Upper lobe of left lung (tissue), 6 donors: ENCODE measurements around the gene SFTPA2. TPM values are rescaled to one million over a fixed set of nuclear protein-coding genes. Genes with fewer than 3 reads are reported as not detected.
A peak's percentile ranks its signal among the peaks of the same experiment; 100 is the strongest.
"Not testable (repeated sequence)": the region's sequence is repeated elsewhere in the genome, so short reads cannot be mapped to it uniquely, and the experiment has no call there.

ENCODE experiments used
- ATAC-seq, 2 donors: fragments of 200-7000 bp; cut with Tn5 transposase; one replicate each; pipeline ENCODE4 v1.9.1; 2022; ENCODE audit warnings: mild to moderate bottlenecking in 2 of 2, moderate library complexity in 2 of 2; ENCODE audit not compliant: low FRiP score in 2 of 2
- DNase-seq, 2 donors: peaks; one replicate each; pipeline ENCODE4 v3.0.0-alpha.2; 2019 to 2020
- H3K27ac ChIP-seq, 4 donors: fragments of 200-600 bp; sonication (generic); one replicate each; pipeline ENCODE4 v1.5.1; 2016 to 2019
- H3K27me3 ChIP-seq, 4 donors: fragments of 200-600 bp; sonication (generic); one replicate each; pipeline ENCODE4 v1.5.1; 2017 to 2019
- H3K36me3 ChIP-seq, 4 donors: fragments of 200-600 bp; sonication (generic); one replicate each; pipeline ENCODE4 v1.5.1; 2016 to 2019
- H3K4me1 ChIP-seq, 4 donors: fragments of 200-600 bp; sonication (generic); one replicate each; pipeline ENCODE4 v1.5.1; 2018 to 2019
- H3K4me3 ChIP-seq, 4 donors: fragments of 200-600 bp; sonication (generic); one replicate each; pipeline ENCODE4 v1.5.1; 2017 to 2019; ENCODE audit warnings: mild to moderate bottlenecking in 2 of 4, moderate library complexity in 1 of 4
- H3K9me3 ChIP-seq, 4 donors: fragments of 200-600 bp; sonication (generic); one replicate each; pipeline ENCODE4 v1.5.1; 2018 to 2019
- EP300 ChIP-seq, 4 donors: sonication (generic); formaldehyde crosslinking; IDR thresholded peaks; one replicate each; pipeline ENCODE4 v1.5.1; 2017; ENCODE audit warnings: antibody characterized with exemption in 4 of 4, control low read depth in 2 of 4
- POLR2A ChIP-seq, 4 donors: fragments of 450-650 bp; IDR thresholded peaks; one replicate each; pipeline ENCODE4 v1.5.1; 2016 to 2017; ENCODE audit warnings: antibody characterized with exemption in 4 of 4, mild to moderate bottlenecking in 2 of 4
- POLR2AphosphoS5 ChIP-seq, 2 donors: sonication (generic); formaldehyde crosslinking; IDR thresholded peaks; one replicate each; pipeline ENCODE4 v1.5.1; 2017; ENCODE audit warnings: antibody characterized with exemption in 2 of 2
- WGBS, 2 donors: methylation state at CpG; one replicate each; pipeline ENCODE4 v1.1.5; 2017 to 2018; 5-methylcytosine and 5-hydroxymethylcytosine counted together
- total RNA-seq, 6 donors: library from RNA; depleted of rRNA in 4 of 6; stranded (reverse); fragments of >200 nt in 4 of 6; gene quantifications; one replicate each; pipeline versions ENCODE4 v1.1.0 to v1.2.1, GENCODE V29; 2016 to 2021
- TF ChIP-seq, protein P1 (sequence below), 6 experiments: fragments of 450-650 bp in 4 of 6; fragments of 200-600 bp in 2 of 6; sonication (generic) in 2 of 6; IDR thresholded peaks; one replicate each; pipeline ENCODE4 v1.5.1; 2016 to 2019; ENCODE audit warnings: antibody characterized with exemption in 6 of 6
- donor health status: DM: no; HTN: no; CAD: no; lungs with moderate emphysema.
- donor health status: DM: no; HTN: yes; CAD: no; lungs with severe emphysema.

Gene SFTPA2
- total RNA-seq, 6 donors from 2014 or later, result 9,072 to 22,500 (median 12,135) TPM

DNA sequence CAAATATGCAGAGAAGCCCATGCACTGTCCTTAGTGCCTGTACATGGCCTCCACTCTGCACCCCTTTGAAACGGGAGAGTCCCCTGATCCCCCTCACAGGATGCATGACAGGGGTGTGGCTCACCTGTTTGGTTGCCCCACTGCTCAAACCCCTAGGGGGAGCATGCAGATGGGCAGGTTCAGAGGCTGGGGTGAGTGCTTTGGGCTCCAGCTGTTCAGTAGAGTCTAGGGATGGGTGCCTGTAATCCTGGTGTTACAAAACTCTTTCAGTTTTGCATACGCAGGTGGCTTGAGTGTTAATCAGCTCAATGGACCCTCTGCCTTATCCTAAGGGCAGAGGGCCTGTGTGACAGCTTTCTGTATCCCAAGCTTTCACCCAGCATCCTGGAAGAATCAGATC lies 42.7 kb upstream of the SFTPA2 start:
- H3K27me3 ChIP-seq, result no peaks in the 10 kb centered on the region
- TF ChIP-seq EP300 (IDR thresholded peaks at IDR 0.05), result no peak
- no peak for TF ChIP-seq POLR2A (IDR thresholded peaks at IDR 0.05)
- 53 to 77% methylated on average over 2 of the region's 2 CpGs for WGBS, 2 donors
- no peak for DNase-seq
- peaks cover 0 to 12% (median 5%) of the 10 kb centered on the region in 4 donors for H3K4me1 ChIP-seq
- H3K36me3 ChIP-seq, result no peaks in the 10 kb centered on the region
- no peak overlapping the region for H3K27ac ChIP-seq
- peaks cover 0 to 8% (median 4%) of the 10 kb centered on the region in 4 donors for H3K9me3 ChIP-seq
- H3K4me3 ChIP-seq, result no peak overlapping the region
- ATAC-seq, result no peak

DNA sequence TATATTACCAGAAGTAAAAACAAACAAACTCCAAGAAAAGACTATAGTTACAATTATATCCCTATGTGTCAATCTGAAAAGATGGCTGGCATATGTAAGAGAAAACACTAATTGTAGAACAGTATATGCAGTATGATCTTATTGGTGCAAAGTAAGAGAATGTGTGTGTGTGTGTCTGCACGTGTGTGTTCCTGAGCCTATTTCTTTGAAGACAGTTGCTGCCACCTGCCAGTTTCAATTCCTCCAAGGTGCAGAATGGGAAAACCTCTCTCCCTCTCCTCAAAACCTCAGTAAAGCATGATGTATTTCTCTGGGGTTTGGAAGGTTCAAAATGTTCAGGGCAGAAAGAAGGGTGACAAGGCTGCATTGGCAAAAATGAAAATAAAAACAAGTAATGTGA lies 41.7 kb upstream of the SFTPA2 start:
- TF ChIP-seq EP300 (IDR thresholded peaks at IDR 0.05) (no peak), POLR2AphosphoS5 (IDR thresholded peaks at IDR 0.05) (no peak), POLR2A (IDR thresholded peaks at IDR 0.05) (no peak)
- TF ChIP-seq, protein P1, sequence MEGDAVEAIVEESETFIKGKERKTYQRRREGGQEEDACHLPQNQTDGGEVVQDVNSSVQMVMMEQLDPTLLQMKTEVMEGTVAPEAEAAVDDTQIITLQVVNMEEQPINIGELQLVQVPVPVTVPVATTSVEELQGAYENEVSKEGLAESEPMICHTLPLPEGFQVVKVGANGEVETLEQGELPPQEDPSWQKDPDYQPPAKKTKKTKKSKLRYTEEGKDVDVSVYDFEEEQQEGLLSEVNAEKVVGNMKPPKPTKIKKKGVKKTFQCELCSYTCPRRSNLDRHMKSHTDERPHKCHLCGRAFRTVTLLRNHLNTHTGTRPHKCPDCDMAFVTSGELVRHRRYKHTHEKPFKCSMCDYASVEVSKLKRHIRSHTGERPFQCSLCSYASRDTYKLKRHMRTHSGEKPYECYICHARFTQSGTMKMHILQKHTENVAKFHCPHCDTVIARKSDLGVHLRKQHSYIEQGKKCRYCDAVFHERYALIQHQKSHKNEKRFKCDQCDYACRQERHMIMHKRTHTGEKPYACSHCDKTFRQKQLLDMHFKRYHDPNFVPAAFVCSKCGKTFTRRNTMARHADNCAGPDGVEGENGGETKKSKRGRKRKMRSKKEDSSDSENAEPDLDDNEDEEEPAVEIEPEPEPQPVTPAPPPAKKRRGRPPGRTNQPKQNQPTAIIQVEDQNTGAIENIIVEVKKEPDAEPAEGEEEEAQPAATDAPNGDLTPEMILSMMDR (IDR thresholded peaks at IDR 0.05), result no peak
- ATAC-seq (no peak), DNase-seq (no peak)
- Histone ChIP-seq H3K27ac (no peak overlapping the region), H3K36me3 (no peaks in the 10 kb centered on the region), H3K9me3 (peaks cover 0 to 16% (median 6%) of the 10 kb centered on the region in 4 donors), H3K4me1 (peaks cover 0 to 12% (median 5%) of the 10 kb centered on the region in 4 donors), H3K27me3 (no peaks in the 10 kb centered on the region), H3K4me3 (no peak overlapping the region)
- 32 to 45% methylated on average over 1 of the region's 1 CpG for WGBS, 2 donors

DNA sequence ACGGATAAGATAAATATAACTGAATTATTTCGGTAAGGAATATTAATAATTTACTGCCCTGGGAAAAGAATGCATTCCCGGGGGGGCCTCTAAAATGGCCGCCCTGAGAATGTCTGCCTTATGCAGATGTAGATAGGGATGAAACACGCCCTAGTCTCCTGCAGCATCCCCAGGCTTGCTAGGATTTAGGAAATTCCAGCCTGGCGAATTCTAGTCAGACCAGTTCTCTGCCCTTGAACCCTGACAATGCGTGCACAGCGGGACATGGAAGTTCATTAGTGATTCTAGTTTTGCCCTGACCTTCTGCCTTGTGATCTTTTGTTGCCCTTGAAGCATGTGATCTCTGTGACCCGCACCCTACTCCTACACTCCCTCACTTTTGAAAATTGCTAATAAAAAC lies 39.4 kb upstream of the SFTPA2 start:
- WGBS, 2 donors, result 94% methylated on average over 8 to 9 of the region's 9 CpGs
- not testable (repeated sequence) for DNase-seq, H3K36me3 ChIP-seq, ATAC-seq, H3K27me3 ChIP-seq, H3K4me3 ChIP-seq, H3K27ac ChIP-seq, H3K4me1 ChIP-seq
- H3K9me3 ChIP-seq, result peaks cover 0 to 16% (median 6%) of the 10 kb centered on the region in 4 donors

DNA sequence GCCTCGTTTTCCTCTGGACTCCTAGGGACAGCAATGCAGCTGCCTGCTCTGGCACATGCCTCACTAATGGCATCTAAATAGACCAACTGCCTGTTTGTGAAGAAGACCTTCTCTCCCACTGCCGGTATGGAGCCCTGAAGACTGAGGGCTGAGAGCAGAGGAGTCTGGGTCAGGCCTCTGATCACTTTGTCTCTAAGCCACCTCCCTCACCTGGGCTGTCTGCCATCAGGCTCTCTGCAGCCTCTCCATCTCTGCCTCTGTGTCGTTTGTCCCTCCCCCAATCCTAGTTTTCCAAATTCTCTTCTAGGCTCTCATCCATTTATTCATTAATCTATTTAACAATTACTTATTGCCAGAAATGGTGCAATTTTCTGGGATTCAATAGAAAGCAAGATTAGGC lies 35.3 kb upstream of the SFTPA2 start:
- H3K27me3 ChIP-seq, result no peaks in the 10 kb centered on the region
- H3K4me1 ChIP-seq, result no peaks in the 10 kb centered on the region
- no peaks in the 10 kb centered on the region for H3K36me3 ChIP-seq
- H3K27ac ChIP-seq, result no peak overlapping the region
- DNase-seq (no peak), ATAC-seq (no peak)
- TF ChIP-seq EP300 (IDR thresholded peaks at IDR 0.05) (no peak), POLR2A (IDR thresholded peaks at IDR 0.05) (no peak), POLR2AphosphoS5 (IDR thresholded peaks at IDR 0.05) (no peak)
- 21 to 46% methylated on average over 3 of the region's 3 CpGs for WGBS, 2 donors
- H3K4me3 ChIP-seq, result no peak overlapping the region
- H3K9me3 ChIP-seq, result peaks cover 0 to 16% (median 6%) of the 10 kb centered on the region in 4 donors

DNA sequence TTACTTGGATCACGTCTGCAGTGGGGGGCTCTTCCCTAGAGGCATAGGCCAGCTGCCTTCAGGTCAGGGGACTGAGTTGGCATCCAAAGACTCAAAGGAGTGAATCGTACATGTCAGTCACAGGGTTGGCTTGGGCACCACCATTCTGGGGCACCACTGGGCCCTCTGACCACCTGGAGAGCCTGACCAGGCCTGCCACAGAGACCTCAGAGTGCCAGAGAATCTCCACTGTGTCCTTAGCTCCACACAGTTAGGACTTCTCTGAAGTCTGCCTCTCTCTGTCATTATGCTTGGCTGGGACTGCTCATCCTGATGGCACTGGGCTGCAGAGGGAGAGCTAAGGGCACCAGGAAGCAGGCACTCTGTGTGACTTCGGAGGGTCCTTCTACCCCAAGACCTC lies 34.4 kb upstream of the SFTPA2 start:
- H3K4me3 ChIP-seq, DNase-seq, H3K27me3 ChIP-seq, H3K4me1 ChIP-seq, H3K36me3 ChIP-seq, H3K27ac ChIP-seq: not testable (repeated sequence)
- WGBS, 2 donors, result 71 to 98% methylated on average over 2 to 3 of the region's 3 CpGs
- peak in 1 of 2 donors; percentile 69 for ATAC-seq
- H3K9me3 ChIP-seq, result peaks cover 0 to 16% (median 6%) of the 10 kb centered on the region in 4 donors

DNA sequence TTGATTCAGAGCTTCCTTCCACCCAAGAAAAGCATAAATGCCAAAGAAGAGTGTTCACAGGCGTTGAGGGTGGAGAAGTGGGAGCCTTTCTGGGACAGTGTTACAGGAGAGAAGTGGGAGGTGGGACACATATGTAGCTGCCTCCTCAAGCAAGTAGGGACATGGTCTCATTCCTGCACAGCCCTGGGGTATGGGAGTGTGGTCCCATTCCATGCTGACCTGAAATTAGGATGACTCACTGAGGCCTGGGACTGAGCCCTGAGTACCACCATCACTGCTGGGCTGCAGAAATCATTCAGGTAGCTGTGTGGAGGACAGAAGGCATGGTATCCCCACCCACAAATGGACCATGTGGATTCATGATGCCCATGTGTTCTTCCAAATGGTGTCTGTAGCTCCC lies 33.2 kb upstream of the SFTPA2 start:
- H3K36me3 ChIP-seq, result no peaks in the 10 kb centered on the region
- ATAC-seq (peak; percentile 6 to 51), DNase-seq (no peak)
- no peak overlapping the region for H3K27ac ChIP-seq
- H3K4me3 ChIP-seq, result no peak overlapping the region
- H3K4me1 ChIP-seq, result no peaks in the 10 kb centered on the region
- no peak for TF ChIP-seq POLR2AphosphoS5 (IDR thresholded peaks at IDR 0.05)
- TF ChIP-seq, protein P1 (IDR thresholded peaks at IDR 0.05), result no peak
- TF ChIP-seq EP300 (IDR thresholded peaks at IDR 0.05), result no peak
- no peak for TF ChIP-seq POLR2A (IDR thresholded peaks at IDR 0.05)
- H3K9me3 ChIP-seq, result peaks cover 0 to 13% (median 6%) of the 10 kb centered on the region in 4 donors
- no peaks in the 10 kb centered on the region for H3K27me3 ChIP-seq
- 75 to 79% methylated on average over 1 of the region's 1 CpG for WGBS, 2 donors

DNA sequence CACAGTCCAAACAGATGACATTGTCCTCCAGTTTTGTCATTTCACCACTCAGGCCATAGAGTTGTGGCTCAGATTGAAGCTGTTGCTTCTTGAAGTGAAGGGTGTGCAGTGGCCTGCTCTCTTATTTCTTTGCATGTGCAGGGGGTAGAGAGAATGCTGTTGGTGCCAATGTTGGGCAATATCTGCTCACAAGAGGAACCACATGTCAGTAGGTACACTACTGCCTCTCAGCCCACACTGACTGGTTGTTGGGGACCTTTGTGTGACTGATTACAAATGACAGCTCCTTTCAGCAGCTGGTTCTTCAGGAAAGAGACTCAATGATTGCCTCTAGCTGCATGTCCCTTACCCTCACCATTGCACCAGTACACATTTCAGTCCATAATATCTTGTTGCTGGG lies 28.6 kb upstream of the SFTPA2 start:
- Histone ChIP-seq H3K4me3 (no peak overlapping the region), H3K9me3 (no peaks in the 10 kb centered on the region), H3K27me3 (no peaks in the 10 kb centered on the region), H3K27ac (peak overlapping the region in 1 of 4 donors; percentile 60), H3K4me1 (peaks cover 0 to 14% (median 0%) of the 10 kb centered on the region in 4 donors), H3K36me3 (no peaks in the 10 kb centered on the region)
- ATAC-seq, result peak; percentile 49 to 71
- peak in 1 of 2 donors; percentile 77 for DNase-seq
- TF ChIP-seq POLR2A (IDR thresholded peaks at IDR 0.05), result peak in 1 of 4 donors; percentile 15
- peak in 1 of 2 donors; percentile 25 for TF ChIP-seq POLR2AphosphoS5 (IDR thresholded peaks at IDR 0.05)
- TF ChIP-seq EP300 (IDR thresholded peaks at IDR 0.05), result no peak
- TF ChIP-seq, protein P1 (IDR thresholded peaks at IDR 0.05), result no peak
